Measurements from ENCODE around the gene CCNA1.

CCNA1 gene

GRCh38 chr13:36432106-36432544, at the start of gene CCNA1:
TSS of gene CCNA1 (plus strand) at chr13:36432495. CDS start at chr13:36433057, 562 bp downstream.
- DNase-seq: no peak

GRCh38 chr13:36385489-36385888, 46.8 kb upstream of the CCNA1 start:
- no peak for DNase-seq

- DNase-seq: no peak
These were observed 37.0 kb upstream of the CCNA1 start for GRCh38 chr13:36395280-36395679.

- DNase-seq: no peak
These were observed 27.1 kb upstream of the CCNA1 start for GRCh38 chr13:36405151-36405550.

- no peak for DNase-seq
These were observed 19.6 kb upstream of the CCNA1 start for GRCh38 chr13:36412736-36413135.

- DNase-seq: no peak
These were observed 19.1 kb upstream of the CCNA1 start for GRCh38 chr13:36413161-36413560.

GRCh38 chr13:36414461-36414860, 17.8 kb upstream of the CCNA1 start:
- no peak for DNase-seq

GRCh38 chr13:36417331-36417730, 15.0 kb upstream of the CCNA1 start:
- DNase-seq: no peak

- DNase-seq: no peak
These were observed 14.1 kb upstream of the CCNA1 start for GRCh38 chr13:36418022-36418805.

GRCh38 chr13:36420437-36420891, 11.8 kb upstream of the CCNA1 start:
- peak in 3 of 4 experiments; percentile 11 to 20 (median 13) for DNase-seq

- DNase-seq: no peak
These were observed 10.8 kb upstream of the CCNA1 start for GRCh38 chr13:36421447-36421846.

- DNase-seq: no peak
These were observed 4.2 kb upstream of the CCNA1 start for GRCh38 chr13:36428086-36428485.

- no peak for DNase-seq
These were observed 1.8 kb upstream of the CCNA1 start for GRCh38 chr13:36430247-36431203.

GRCh38 chr13:36431204-36432105, 840 bp upstream of the CCNA1 start:
- DNase-seq: no peak

GRCh38 chr13:36436811-36437210, 4.5 kb downstream of the CCNA1 start:
- no peak for DNase-seq

GRCh38 chr13:36438594-36439483, 6.5 kb downstream of the CCNA1 start:
- no peak for DNase-seq

GRCh38 chr13:36445278-36445677, 13.0 kb downstream of the CCNA1 start:
- DNase-seq: no peak

- no peak for DNase-seq
These were observed 13.6 kb downstream of the CCNA1 start for GRCh38 chr13:36445891-36446351.

GRCh38 chr13:36447501-36447900, 15.2 kb downstream of the CCNA1 start:
- DNase-seq: no peak

GRCh38 chr13:36450534-36450933, 18.2 kb downstream of the CCNA1 start:
- no peak for DNase-seq

- DNase-seq: no peak
These were observed 21.2 kb downstream of the CCNA1 start for GRCh38 chr13:36453516-36453915.

All from activated naive CD4-positive, alpha-beta T cell (primary cell).